Testis (tissue), 3 donors: ENCODE data around the gene FBXL15. TPM values are rescaled to one million over a fixed set of nuclear protein-coding genes. Genes with fewer than 3 reads are reported as not detected.

ENCODE experiments used
- DNase-seq: peaks from one replicate; pipeline ENCODE4 v3.0.0-alpha.2; 2019
- H3K27ac ChIP-seq, 2 donors: fragments of 200-600 bp; sonication (generic); one replicate each; pipeline ENCODE4 v1.5.1; 2019
- H3K27me3 ChIP-seq: fragments of 200-600 bp; sonication (generic); one replicate; pipeline ENCODE4 v1.5.1; 2019
- H3K36me3 ChIP-seq: fragments of 200-600 bp; sonication (generic); one replicate; pipeline ENCODE4 v1.5.1; 2017; ENCODE audit warnings: low read depth; ENCODE audit errors: missing control alignments
- H3K4me1 ChIP-seq: fragments of 200-600 bp; sonication (generic); one replicate; pipeline ENCODE4 v1.5.1; 2019
- H3K4me3 ChIP-seq, 2 donors: fragments of 200-600 bp; sonication (generic); one replicate each; pipeline ENCODE4 v1.5.1; 2017 to 2019
- H3K9me3 ChIP-seq: fragments of 200-600 bp; sonication (generic); one replicate; pipeline ENCODE4 v1.5.1; 2017
- POLR2A ChIP-seq: fragments of 450-650 bp; IDR thresholded peaks from one replicate; pipeline ENCODE4 v1.6.1; 2017; ENCODE audit warnings: antibody characterized with exemption, mild to moderate bottlenecking, moderate library complexity
- WGBS, 2 donors: methylation state at CpG; one replicate each; pipeline ENCODE4 v1.1.5; 2018; 5-methylcytosine and 5-hydroxymethylcytosine counted together
- intact Hi-C: fragments of 100-400 bp; cut with DNase I; formaldehyde crosslinking; loops from one replicate; pipeline ENCODE4 v1.15.1; 2023; ENCODE audit warnings: low total_unique reads
- polyA plus RNA-seq: library from polyadenylated mRNA; stranded (reverse); fragments of 350-450 nt; fragmentation: Illumina TruSeq; extraction: RNeasy Lipid Tissue Mini Kit (QIAGEN cat#74804); gene quantifications from one replicate; pipeline ENCODE4 v1.2.3, GENCODE V29; 2014; ENCODE audit warnings: low read depth, low replicate concordance; ENCODE audit not compliant: insufficient read depth
- total RNA-seq, 2 donors: library from RNA; depleted of rRNA; stranded (reverse); fragments of >200 nt; gene quantifications; one replicate each; pipeline ENCODE4 v1.2.3, GENCODE V29; 2016
- TF ChIP-seq, protein P1 (sequence below), 3 experiments: fragments of 450-650 bp in 2 of 3; fragments of 200-600 bp in 1 of 3; sonication (generic) in 1 of 3; IDR thresholded peaks; one replicate each; pipeline ENCODE4 v1.5.1; 2016 to 2019; ENCODE audit warnings: antibody characterized with exemption in 3 of 3, mild to moderate bottlenecking in 2 of 3, moderate library complexity in 1 of 3

The FBXL15 gene
- total and polyA plus RNA-seq, 3 donors from 2014 or later: 9.2 to 32.2 (median 28.9) TPM

DNA sequence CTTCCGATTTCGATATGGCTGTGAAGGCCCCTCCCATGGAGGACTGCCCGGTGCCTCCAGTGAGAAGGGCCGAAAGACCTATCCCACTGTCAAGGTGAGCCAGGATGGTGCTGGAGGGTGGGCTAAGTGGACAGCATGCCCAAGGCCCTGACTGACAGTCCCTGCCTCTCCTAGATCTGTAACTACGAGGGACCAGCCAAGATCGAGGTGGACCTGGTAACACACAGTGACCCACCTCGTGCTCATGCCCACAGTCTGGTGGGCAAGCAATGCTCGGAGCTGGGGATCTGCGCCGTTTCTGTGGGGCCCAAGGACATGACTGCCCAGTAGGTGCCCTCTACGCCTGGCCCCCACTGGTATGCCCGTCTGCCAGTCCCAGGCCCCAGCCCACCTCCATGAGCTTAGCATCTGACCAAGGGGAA, 23.9 kb upstream of the FBXL15 start:
- H3K36me3 ChIP-seq: no peaks in the 10 kb centered on the region
- intact Hi-C loops: no loop called here
- peaks cover 18% of the 10 kb centered on the region for H3K4me1 ChIP-seq
- TF ChIP-seq POLR2A: no peak
- TF ChIP-seq, protein P1, sequence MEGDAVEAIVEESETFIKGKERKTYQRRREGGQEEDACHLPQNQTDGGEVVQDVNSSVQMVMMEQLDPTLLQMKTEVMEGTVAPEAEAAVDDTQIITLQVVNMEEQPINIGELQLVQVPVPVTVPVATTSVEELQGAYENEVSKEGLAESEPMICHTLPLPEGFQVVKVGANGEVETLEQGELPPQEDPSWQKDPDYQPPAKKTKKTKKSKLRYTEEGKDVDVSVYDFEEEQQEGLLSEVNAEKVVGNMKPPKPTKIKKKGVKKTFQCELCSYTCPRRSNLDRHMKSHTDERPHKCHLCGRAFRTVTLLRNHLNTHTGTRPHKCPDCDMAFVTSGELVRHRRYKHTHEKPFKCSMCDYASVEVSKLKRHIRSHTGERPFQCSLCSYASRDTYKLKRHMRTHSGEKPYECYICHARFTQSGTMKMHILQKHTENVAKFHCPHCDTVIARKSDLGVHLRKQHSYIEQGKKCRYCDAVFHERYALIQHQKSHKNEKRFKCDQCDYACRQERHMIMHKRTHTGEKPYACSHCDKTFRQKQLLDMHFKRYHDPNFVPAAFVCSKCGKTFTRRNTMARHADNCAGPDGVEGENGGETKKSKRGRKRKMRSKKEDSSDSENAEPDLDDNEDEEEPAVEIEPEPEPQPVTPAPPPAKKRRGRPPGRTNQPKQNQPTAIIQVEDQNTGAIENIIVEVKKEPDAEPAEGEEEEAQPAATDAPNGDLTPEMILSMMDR (IDR thresholded peaks at IDR 0.05): no peak
- H3K27me3 ChIP-seq: no peaks in the 10 kb centered on the region
- DNase-seq: no peak
- H3K27ac ChIP-seq: no peak overlapping the region
- WGBS, 2 donors: 75 to 89% methylated on average over 4 to 12 of the region's 12 CpGs
- no peak overlapping the region for H3K4me3 ChIP-seq
- no peaks in the 10 kb centered on the region for H3K9me3 ChIP-seq

DNA sequence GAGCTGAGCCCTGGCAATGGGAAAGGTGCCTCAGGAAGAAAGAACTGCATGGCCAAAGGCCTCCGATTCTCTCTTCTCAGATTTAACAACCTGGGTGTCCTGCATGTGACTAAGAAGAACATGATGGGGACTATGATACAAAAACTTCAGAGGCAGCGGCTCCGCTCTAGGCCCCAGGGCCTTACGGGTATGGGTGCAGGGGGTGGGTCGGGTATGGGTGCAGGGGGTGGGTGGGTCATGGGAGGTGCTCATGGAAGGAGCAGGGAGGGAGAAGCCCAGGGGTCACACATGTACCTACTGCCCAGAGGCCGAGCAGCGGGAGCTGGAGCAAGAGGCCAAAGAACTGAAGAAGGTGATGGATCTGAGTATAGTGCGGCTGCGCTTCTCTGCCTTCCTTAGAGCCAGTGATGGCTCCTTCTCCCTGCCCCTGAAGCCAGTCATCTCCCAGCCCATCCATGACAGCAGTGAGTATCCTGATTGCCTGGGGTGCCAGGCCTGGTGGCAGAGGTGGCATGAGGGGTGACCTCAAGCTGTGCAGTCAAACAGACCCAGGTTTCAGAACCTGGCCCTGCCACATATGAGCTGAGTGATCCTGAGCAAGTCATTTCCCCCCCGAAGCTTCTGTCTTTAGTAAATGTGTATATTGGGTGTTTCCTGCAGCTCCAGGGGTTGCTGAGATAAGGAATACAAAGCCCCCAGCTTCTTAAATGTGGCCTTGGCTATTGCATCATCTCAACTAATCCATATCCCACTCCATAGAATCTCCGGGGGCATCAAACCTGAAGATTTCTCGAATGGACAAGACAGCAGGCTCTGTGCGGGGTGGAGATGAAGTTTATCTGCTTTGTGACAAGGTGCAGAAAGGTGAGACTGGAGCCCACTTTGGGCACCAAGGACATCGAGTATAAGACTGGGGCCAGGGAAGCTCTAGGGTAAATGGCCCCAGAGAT, 23.1 kb upstream of the FBXL15 start:
- intact Hi-C loops: no loop called here
- peaks cover 18% of the 10 kb centered on the region for H3K4me1 ChIP-seq
- no peak for DNase-seq
- H3K9me3 ChIP-seq: no peaks in the 10 kb centered on the region
- no peaks in the 10 kb centered on the region for H3K36me3 ChIP-seq
- 88 to 95% methylated on average over 14 of the region's 14 CpGs for WGBS, 2 donors
- H3K27ac ChIP-seq: no peak overlapping the region
- H3K27me3 ChIP-seq: no peaks in the 10 kb centered on the region
- TF ChIP-seq, protein P1 (IDR thresholded peaks at IDR 0.05): no peak
- no peak for TF ChIP-seq POLR2A
- H3K4me3 ChIP-seq: no peak overlapping the region

DNA sequence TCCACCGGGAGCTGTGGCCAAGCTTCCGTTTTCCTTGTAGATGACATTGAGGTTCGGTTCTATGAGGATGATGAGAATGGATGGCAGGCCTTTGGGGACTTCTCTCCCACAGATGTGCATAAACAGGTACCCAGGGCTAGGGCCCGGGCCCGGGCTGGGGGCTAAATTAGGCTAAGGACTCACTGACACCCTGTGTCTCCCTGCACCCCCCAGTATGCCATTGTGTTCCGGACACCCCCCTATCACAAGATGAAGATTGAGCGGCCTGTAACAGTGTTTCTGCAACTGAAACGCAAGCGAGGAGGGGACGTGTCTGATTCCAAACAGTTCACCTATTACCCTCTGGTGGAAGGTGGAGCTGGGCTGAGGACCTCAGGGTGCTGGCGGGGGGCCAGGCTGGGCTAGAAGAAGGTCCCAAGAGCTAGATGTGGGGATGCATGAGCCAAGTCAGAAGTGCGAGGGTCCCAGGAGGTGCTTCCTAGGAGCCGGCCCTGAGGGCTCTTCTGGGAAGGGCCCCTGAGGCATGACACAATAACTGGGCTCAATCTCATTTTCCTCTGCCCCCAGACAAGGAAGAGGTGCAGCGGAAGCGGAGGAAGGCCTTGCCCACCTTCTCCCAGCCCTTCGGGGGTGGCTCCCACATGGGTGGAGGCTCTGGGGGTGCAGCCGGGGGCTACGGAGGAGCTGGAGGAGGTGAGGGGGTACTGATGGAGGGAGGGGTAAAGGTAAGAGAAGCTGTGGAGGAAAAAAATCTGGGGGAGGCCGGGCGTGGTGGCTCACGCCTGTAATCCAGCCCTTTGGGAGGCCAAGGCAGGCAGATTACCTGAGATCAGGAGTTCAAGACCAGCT, 22.2 kb upstream of the FBXL15 start:
- Histone ChIP-seq H3K4me1 (peaks cover 18% of the 10 kb centered on the region), H3K27me3 (no peaks in the 10 kb centered on the region), H3K9me3 (no peaks in the 10 kb centered on the region), H3K4me3 (no peak overlapping the region), H3K36me3 (no peaks in the 10 kb centered on the region), H3K27ac (peak overlapping the region; percentile 84 to 86)
- intact Hi-C loops: no loop called here
- 80% methylated on average over 20 to 21 of the region's 21 CpGs for WGBS, 2 donors
- no peak for DNase-seq
- TF ChIP-seq, protein P1 (IDR thresholded peaks at IDR 0.05): no peak
- TF ChIP-seq POLR2A: no peak

- DNase-seq: peak; percentile 94
- H3K27me3 ChIP-seq: no peaks in the 10 kb centered on the region
- TF ChIP-seq, protein P1 (IDR thresholded peaks at IDR 0.05): peak; percentile 88 to 98 (median 95)
- no peak for TF ChIP-seq POLR2A
- peak overlapping the region; percentile 60 to 76 for H3K4me3 ChIP-seq
- intact Hi-C loops: no loop called here
- H3K36me3 ChIP-seq: no peaks in the 10 kb centered on the region
- WGBS, 2 donors: 3% methylated on average over 55 of the region's 72 CpGs; no CpG with 5 or more reads in 1 of the 2 donors
- H3K4me1 ChIP-seq: peaks cover 18% of the 10 kb centered on the region
- no peaks in the 10 kb centered on the region for H3K9me3 ChIP-seq
- H3K27ac ChIP-seq: peak overlapping the region; percentile 84 to 86
These were observed 21.2 kb upstream of the FBXL15 start for GRCh38 chr10:102399217-102400021.
